ENCODE results near the gene PRKG2.

GRCh38 chr4:81164623-81165416, 50.2 kb downstream of the PRKG2 start:
- TF ChIP-seq ESRRA (IDR thresholded peaks at IDR 0.05; ENCODE audit: borderline replicate concordance, low read length) (no peak), USF2 (IDR thresholded peaks at IDR 0.05) (no peak), ZFP36 (IDR thresholded peaks at IDR 0.05; ENCODE audit: borderline replicate concordance, partially characterized antibody) (no peak), CTCF (IDR thresholded peaks at IDR 0.05) (no peak), FOSL2 (IDR thresholded peaks at IDR 0.05) (peak; percentile 73), FOSL2 (CRISPR knock-in tag; IDR thresholded peaks at IDR 0.05) (peak; percentile 76), HMGXB4 (CRISPR knock-in tag; IDR thresholded peaks at IDR 0.05; ENCODE audit: borderline replicate concordance) (no peak), JUN (IDR thresholded peaks at IDR 0.05) (no peak), CHD4 (IDR thresholded peaks at IDR 0.05; ENCODE audit: borderline replicate concordance) (no peak), RNF2 (IDR thresholded peaks at IDR 0.05; ENCODE audit: borderline replicate concordance, low read depth) (no peak), HES2 (IDR thresholded peaks at IDR 0.05) (no peak)
